Measurements from ENCODE around the gene GALNT10.

DNA sequence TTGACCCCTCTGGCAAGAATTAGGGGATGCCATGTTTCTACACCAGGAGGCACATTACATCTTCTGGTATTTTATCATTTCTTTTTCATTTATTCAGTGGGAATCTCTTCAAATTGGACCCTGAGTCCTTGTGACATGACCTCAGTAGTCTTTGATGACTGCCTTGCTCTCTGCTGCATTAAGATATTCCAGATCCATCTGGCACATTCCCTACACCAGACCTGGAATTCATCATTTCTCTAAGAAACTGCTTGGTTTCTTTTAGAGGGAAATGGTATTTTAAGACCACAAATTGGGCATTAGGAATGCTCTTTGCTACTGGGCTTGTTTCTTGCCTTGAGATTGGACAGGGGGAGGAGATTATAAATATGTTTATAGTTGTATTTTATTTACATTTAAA, 61.0 kb downstream of the GALNT10 start:
- TF ChIP-seq EZH2 (IDR thresholded peaks at IDR 0.05; ENCODE audit: borderline replicate concordance) (no peak), CTCF (IDR thresholded peaks at IDR 0.05; ENCODE audit: poor library complexity) (no peak), EZH2phosphoT487 (IDR thresholded peaks at IDR 0.05; ENCODE audit: low read depth, severe bottlenecking, unreplicated experiment) (no peak)
